ENCODE measurements around the gene WNT2B. TPM values are rescaled to one million over a fixed set of nuclear protein-coding genes. Genes with fewer than 3 reads are reported as not detected.

WNT2B gene
- total and polyA plus RNA-seq, 2 donors (not counting 3 experiments of a cell fraction or from before 2014, with no cell fraction given), result 1.5 to 3.6 TPM

GRCh38 chr1:112516141-112516540 lies 7.4 kb downstream of the WNT2B start:
- Histone ChIP-seq H3K9me3 (replicated peaks; ENCODE audit: control insufficient read depth, insufficient read depth, low read length) (no peaks in the 10 kb centered on the region), H3K9ac (replicated peaks; ENCODE audit: extremely low read depth, insufficient read depth, low read length) (no peak overlapping the region), H3K4me2 (ENCODE audit: insufficient read depth, low read length) (no peak overlapping the region), H3K27me3 (ENCODE audit: control insufficient read depth in 2 of 2, insufficient read depth in 2 of 2, low read length in 2 of 2) (no peaks in the 10 kb centered on the region), H2AFZ (ENCODE audit: low read depth, low read length) (no peak overlapping the region), H3K4me3 (replicated peaks in 1 of 3; ENCODE audit: insufficient read depth in 1 of 3, low read depth in 1 of 3, low read length in 3 of 3) (no peak overlapping the region), H3K9me1 (replicated peaks; ENCODE audit: control insufficient read depth, extremely low read depth, insufficient read depth, low read length) (no peaks in the 10 kb centered on the region), H3K4me1 (ENCODE audit: control insufficient read depth, extremely low read depth, insufficient read depth, low read length) (peaks cover 3% of the 10 kb centered on the region), H3K36me3 (ENCODE audit: control insufficient read depth in 2 of 2, extremely low read depth in 1 of 2, insufficient read depth in 2 of 2, low read length in 2 of 2) (no peaks in the 10 kb centered on the region), H3K79me2 (ENCODE audit: control insufficient read depth, insufficient read depth, low read length) (no peaks in the 10 kb centered on the region), H3K27ac (ENCODE audit: insufficient read depth, low read depth, low read length) (no peak overlapping the region), H4K20me1 (replicated peaks; ENCODE audit: control insufficient read depth, extremely low read depth, insufficient read depth, low read length) (no peaks in the 10 kb centered on the region)
- intact Hi-C loops (cut with micrococcal nuclease), result no loop called here
- ChIA-PET POLR2A (no interaction called here), CTCF (interaction anchor here (1.3 to 3.9 kb wide), 2 partner anchors 12 to 14 kb away, joined by 5 to 11 read pairs; no protein-coding TSS in a partner anchor)
- no TSS peak for BruUV-seq (replicated peaks)
- TF ChIP-seq CTCF (IDR thresholded peaks at IDR 0.05; ENCODE audit: extremely low read depth in 1 of 2, insufficient read depth in 1 of 2, low read depth in 1 of 2, low read length in 2 of 2) (no peak), JUN (IDR thresholded peaks at IDR 0.05; ENCODE audit: borderline replicate concordance, insufficient read depth, insufficient read length, low read depth) (no peak), MYC (IDR thresholded peaks at IDR 0.05; ENCODE audit: low read depth, low read length) (no peak), POLR2A (IDR thresholded peaks at IDR 0.05; ENCODE audit: low read depth, low read length) (no peak)
- DNase-seq (ENCODE audit: low read depth, low spot score), result no peak
- FAIRE-seq, result no peak
- dilution Hi-C loops (cut with MboI; ENCODE audit: extremely low pct_ligation_motif_present, low sequenced_read_pairs), result no loop called here

- intact Hi-C loops (cut with micrococcal nuclease), result no loop called here
- TF ChIP-seq POLR2AphosphoS5 (IDR thresholded peaks at IDR 0.05; ENCODE audit: insufficient read depth, low read depth, low read length) (no peak), MYC (IDR thresholded peaks at IDR 0.05; ENCODE audit: low read depth, low read length) (no peak), EZH2 (IDR thresholded peaks at IDR 0.05; ENCODE audit: borderline replicate concordance, low read depth, low read length, severe bottlenecking) (no peak), MAX (IDR thresholded peaks at IDR 0.05; ENCODE audit: insufficient read depth, insufficient read length) (no peak)
- no peaks in the 10 kb centered on the region for H3K9me3 ChIP-seq (replicated peaks; ENCODE audit: control insufficient read depth, insufficient read depth, low read length)
- H3K4me2 ChIP-seq (ENCODE audit: insufficient read depth, low read length), result no peak overlapping the region
- no peaks in the 10 kb centered on the region for H3K9me1 ChIP-seq (replicated peaks; ENCODE audit: control insufficient read depth, extremely low read depth, insufficient read depth, low read length)
- FAIRE-seq (no peak), DNase-seq (ENCODE audit: low read depth, low spot score) (no peak)
- no TSS peak for BruUV-seq (replicated peaks)
- ChIA-PET POLR2A (no interaction called here), CTCF (interaction anchor here (3.9 kb wide), 1 partner anchor 15 kb away, joined by 11 read pairs; no protein-coding TSS in a partner anchor)
- H3K4me1 ChIP-seq (ENCODE audit: control insufficient read depth, extremely low read depth, insufficient read depth, low read length), result peaks cover 3% of the 10 kb centered on the region
- no peak overlapping the region for H3K9ac ChIP-seq (replicated peaks; ENCODE audit: extremely low read depth, insufficient read depth, low read length)
- H3K27me3 ChIP-seq (ENCODE audit: control insufficient read depth in 2 of 2, insufficient read depth in 2 of 2, low read length in 2 of 2), result no peaks in the 10 kb centered on the region
- no peak overlapping the region for H3K4me3 ChIP-seq (replicated peaks in 1 of 3; ENCODE audit: insufficient read depth in 1 of 3, low read depth in 1 of 3, low read length in 3 of 3)
- H4K20me1 ChIP-seq (replicated peaks; ENCODE audit: control insufficient read depth, extremely low read depth, insufficient read depth, low read length), result no peaks in the 10 kb centered on the region
- dilution Hi-C loops (cut with MboI; ENCODE audit: extremely low pct_ligation_motif_present, low sequenced_read_pairs), result no loop called here
- H3K36me3 ChIP-seq (ENCODE audit: control insufficient read depth in 2 of 2, extremely low read depth in 1 of 2, insufficient read depth in 2 of 2, low read length in 2 of 2), result no peaks in the 10 kb centered on the region
- H3K79me2 ChIP-seq (ENCODE audit: control insufficient read depth, insufficient read depth, low read length), result no peaks in the 10 kb centered on the region
- H2AFZ ChIP-seq (ENCODE audit: low read depth, low read length), result no peak overlapping the region
- no peak overlapping the region for H3K27ac ChIP-seq (ENCODE audit: insufficient read depth, low read depth, low read length)
These were observed 8.5 kb downstream of the WNT2B start for GRCh38 chr1:112517231-112517630.
